GM23248 (cell line): ENCODE data around the gene LGALS3BP. TPM values are rescaled to one million over a fixed set of nuclear protein-coding genes. Genes with fewer than 3 reads are reported as not detected.

Experiments
- DNase-seq: peaks from one replicate; pipeline ENCODE4 v3.0.0-alpha.2; 2015
- H2AFZ ChIP-seq: fragments of 200-600 bp; sonication (generic); 2 replicates; pipeline ENCODE4 v1.6.1; 2016; ENCODE audit warnings: antibody characterized with exemption
- H3F3A ChIP-seq: fragments of 200-600 bp; sonication (generic); 2 replicates; pipeline ENCODE4 v1.6.1; 2016; ENCODE audit warnings: mild to moderate bottlenecking, antibody characterized with exemption, mixed run types; ENCODE audit not compliant: insufficient read depth
- H3K27ac ChIP-seq: fragments of 200-600 bp; sonication (generic); 2 replicates; pipeline ENCODE4 v1.5.1; 2016; ENCODE audit warnings: mild to moderate bottlenecking
- H3K27me3 ChIP-seq: fragments of 200-600 bp; sonication (generic); replicated peaks from 2 replicates; pipeline ENCODE4 v1.6.1; 2016; ENCODE audit warnings: mild to moderate bottlenecking; ENCODE audit not compliant: insufficient read depth
- H3K36me3 ChIP-seq: fragments of 200-600 bp; sonication (generic); 2 replicates; pipeline ENCODE4 v1.6.1; 2016; ENCODE audit warnings: low read depth, mild to moderate bottlenecking
- H3K4me1 ChIP-seq: fragments of 200-600 bp; sonication (generic); 2 replicates; pipeline ENCODE4 v1.6.1; 2016; ENCODE audit warnings: mild to moderate bottlenecking; ENCODE audit not compliant: insufficient read depth
- H3K4me2 ChIP-seq: fragments of 200-600 bp; sonication (generic); one replicate; pipeline ENCODE4 v1.6.1; 2016; ENCODE audit warnings: mild to moderate bottlenecking; ENCODE audit not compliant: unreplicated experiment
- H3K4me3 ChIP-seq: fragments of 200-600 bp; sonication (generic); 2 replicates; pipeline ENCODE4 v1.5.1; 2016; ENCODE audit warnings: mild to moderate bottlenecking
- H3K79me2 ChIP-seq: fragments of 200-600 bp; sonication (generic); 2 replicates; pipeline ENCODE4 v1.6.1; 2016; ENCODE audit warnings: mild to moderate bottlenecking; ENCODE audit not compliant: insufficient read depth
- H3K9ac ChIP-seq: fragments of 200-600 bp; sonication (generic); 2 replicates; pipeline ENCODE4 v1.6.1; 2016; ENCODE audit warnings: mild to moderate bottlenecking
- H3K9me2 ChIP-seq: fragments of 200-600 bp; sonication (generic); 2 replicates; pipeline ENCODE4 v1.6.1; 2016; ENCODE audit warnings: mixed run types, mild to moderate bottlenecking, moderate library complexity; ENCODE audit not compliant: insufficient read depth
- H3K9me3 ChIP-seq: fragments of 200-600 bp; sonication (generic); one replicate; pipeline ENCODE4 v1.6.1; 2017; ENCODE audit warnings: low read depth
- H4K20me1 ChIP-seq: fragments of 200-600 bp; sonication (generic); 2 replicates; pipeline ENCODE4 v1.6.0; 2016; ENCODE audit not compliant: insufficient read depth
- EZH2 ChIP-seq: fragments of 200-600 bp; sonication (generic); IDR thresholded peaks from 2 replicates; pipeline ENCODE4 v1.6.1; 2018; ENCODE audit warnings: antibody characterized with exemption, mild to moderate bottlenecking; ENCODE audit not compliant: insufficient read depth, poor library complexity, severe bottlenecking
- EZH2phosphoT487 ChIP-seq: fragments of 200-600 bp; sonication (generic); IDR thresholded peaks from 2 replicates; pipeline ENCODE4 v1.6.1; 2018; ENCODE audit warnings: antibody characterized with exemption, moderate library complexity, mild to moderate bottlenecking, low read depth; ENCODE audit not compliant: insufficient read depth
- WGBS, 2 experiments: methylation state at CpG; one replicate each; pipeline ENCODE4 v1.1.6; 2015 to 2017; ENCODE audit warnings: low lambda C conversion rate in 2 of 2, low coverage in 1 of 2; ENCODE audit errors: missing lambda C conversion rate in 2 of 2; 5-methylcytosine and 5-hydroxymethylcytosine counted together
- in situ Hi-C: fragments of 300-500 bp; cut with MboI; formaldehyde crosslinking; loops from 2 replicates; pipeline ENCODE4 v1.15.0; 2020
- polyA plus RNA-seq: library from polyadenylated mRNA; unstranded; fragments of >200 nt; fragmentation: Nextera tagmentation; extraction: Ambion mirVana; gene quantifications from 2 replicates; pipeline ENCODE4 v1.2.1, GENCODE V29; 2016
- total RNA-seq: library from RNA; depleted of rRNA; stranded (reverse); fragments of >200 nt; shearing (Covaris generic); gene quantifications from 2 replicates; pipeline ENCODE4 v1.2.3, GENCODE V29; 2014

The LGALS3BP gene
- total and polyA plus RNA-seq, 2 experiments from 2014 or later: 8.6 to 8.8 TPM

GRCh38 chr17:79017546-79018369, 38.0 kb upstream of the LGALS3BP start:
- peaks cover 10% of the 10 kb centered on the region; the same call in 1 of the 2 replicates for H3K4me1 ChIP-seq
- no peak overlapping the region for H2AFZ ChIP-seq
- H3K79me2 ChIP-seq: no peaks in the 10 kb centered on the region
- no peak for TF ChIP-seq EZH2phosphoT487
- no peak for TF ChIP-seq EZH2
- no peak overlapping the region for H3K9ac ChIP-seq
- H3K9me3 ChIP-seq: peaks cover 3% of the 10 kb centered on the region
- no peak for DNase-seq
- no peak overlapping the region for H3K4me3 ChIP-seq
- H3K36me3 ChIP-seq: no peaks in the 10 kb centered on the region
- no peaks in the 10 kb centered on the region for H4K20me1 ChIP-seq
- in situ Hi-C loops: no loop called here
- no peak overlapping the region for H3K27ac ChIP-seq
- H3K4me2 ChIP-seq: no peak overlapping the region
- H3F3A ChIP-seq: 0 out of 2 replicates have a peak, but pooled peaks cover 5% of the 10 kb centered on the region
- WGBS, 2 experiments: 56 to 60% methylated on average over 6 of the region's 6 CpGs
- H3K27me3 ChIP-seq: no peaks in the 10 kb centered on the region
- H3K9me2 ChIP-seq: no peaks in the 10 kb centered on the region

GRCh38 chr17:79014158-79014758, 34.5 kb upstream of the LGALS3BP start:
- 70 to 78% methylated on average over 2 of the region's 2 CpGs for WGBS, 2 experiments
- no peak for DNase-seq
- Histone ChIP-seq H3K4me2 (no peak overlapping the region), H2AFZ (no peak overlapping the region), H3K4me1 (peaks cover 16% of the 10 kb centered on the region; the same call in 1 of the 2 replicates), H3K79me2 (peaks cover 2% of the 10 kb centered on the region), H3K9me3 (peaks cover 3% of the 10 kb centered on the region), H3K36me3 (no peaks in the 10 kb centered on the region), H3K4me3 (no peak overlapping the region), H3K9ac (no peak overlapping the region), H3K27ac (no peak overlapping the region), H3K27me3 (no peaks in the 10 kb centered on the region), H3F3A (0 out of 2 replicates have a peak, but pooled peaks cover 6% of the 10 kb centered on the region), H4K20me1 (no peaks in the 10 kb centered on the region), H3K9me2 (no peaks in the 10 kb centered on the region)
- in situ Hi-C loops: no loop called here
- TF ChIP-seq EZH2 (no peak), EZH2phosphoT487 (no peak)

GRCh38 chr17:79012563-79013134, 32.9 kb upstream of the LGALS3BP start:
- Histone ChIP-seq H3K4me3 (no peak overlapping the region), H3K9me2 (no peaks in the 10 kb centered on the region), H3K9ac (no peak overlapping the region), H4K20me1 (no peaks in the 10 kb centered on the region), H3K27ac (no peak overlapping the region), H2AFZ (peak overlapping the region; percentile 58; the same call in 1 of the 2 replicates), H3K36me3 (no peaks in the 10 kb centered on the region), H3K4me2 (no peak overlapping the region), H3K9me3 (peaks cover 3% of the 10 kb centered on the region), H3K4me1 (peaks cover 26% of the 10 kb centered on the region), H3F3A (0 out of 2 replicates have a peak, but pooled peaks cover 6% of the 10 kb centered on the region), H3K27me3 (no peaks in the 10 kb centered on the region), H3K79me2 (peaks cover 18% of the 10 kb centered on the region)
- no peak for TF ChIP-seq EZH2
- no peak for TF ChIP-seq EZH2phosphoT487
- WGBS, 2 experiments: 63 to 64% methylated on average over 6 of the region's 6 CpGs
- in situ Hi-C loops: no loop called here
- DNase-seq: no peak

DNA sequence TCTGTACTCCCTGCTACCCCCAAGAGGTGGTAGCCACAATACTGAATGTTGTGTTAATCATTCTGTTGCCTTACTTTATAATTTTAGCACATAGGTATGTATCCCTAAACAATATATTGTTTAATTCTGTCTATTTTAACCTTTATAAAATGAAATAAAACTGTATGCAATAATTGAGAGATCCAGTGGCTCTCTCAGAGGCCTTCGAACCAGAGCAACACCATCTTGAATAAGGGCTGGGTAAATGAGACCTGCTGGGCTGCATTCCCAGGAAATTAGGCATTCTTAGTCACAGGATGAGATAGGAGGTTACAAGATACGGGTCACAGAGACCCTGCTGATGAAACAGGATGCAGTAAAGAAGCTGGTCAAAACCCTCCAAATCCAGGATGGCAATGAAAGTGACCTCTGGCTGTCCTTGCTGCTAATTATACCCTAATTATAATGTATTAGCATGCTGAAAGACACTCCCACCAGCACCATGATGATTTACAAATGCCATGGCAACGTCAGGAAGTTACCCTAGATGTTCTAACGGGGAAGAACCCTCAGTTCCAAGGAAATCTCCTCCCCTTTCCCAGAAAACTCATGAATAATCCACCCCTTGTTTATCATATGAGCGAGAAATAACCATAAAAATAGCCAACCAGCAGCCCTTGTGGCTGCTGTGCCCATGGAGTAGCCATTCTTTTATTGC, 31.9 kb upstream of the LGALS3BP start:
- Histone ChIP-seq H3K27me3 (no peaks in the 10 kb centered on the region), H3K9me2 (no peaks in the 10 kb centered on the region), H3K4me1 (peaks cover 30% of the 10 kb centered on the region), H3K9ac (no peak overlapping the region), H2AFZ (peak overlapping the region; percentile 58), H4K20me1 (no peaks in the 10 kb centered on the region), H3K9me3 (peaks cover 3% of the 10 kb centered on the region), H3F3A (0 out of 2 replicates have a peak, but pooled peaks cover 6% of the 10 kb centered on the region), H3K27ac (peak overlapping the region; percentile 22; the same call in 1 of the 2 replicates), H3K4me2 (no peak overlapping the region), H3K36me3 (peaks cover 2% of the 10 kb centered on the region; the same call in 1 of the 2 replicates), H3K79me2 (peaks cover 28% of the 10 kb centered on the region), H3K4me3 (no peak overlapping the region)
- in situ Hi-C loops: no loop called here
- WGBS, 2 experiments: 43 to 44% methylated on average over 5 of the region's 5 CpGs
- DNase-seq: peak; percentile 52
- TF ChIP-seq EZH2phosphoT487 (no peak), EZH2 (no peak)
